ENCODE data around the gene LCN15.

GRCh38 chr9:136751244-136751643 is 13.1 kb downstream of the LCN15 start:
- TF ChIP-seq POLR2A (IDR thresholded peaks at IDR 0.05; ENCODE audit: low read depth, low read length) = no peak
- TF ChIP-seq CTCF (conservative IDR thresholded peaks at IDR 0.05; ENCODE audit: low read depth, low read length) = no peak
- no peak for TF ChIP-seq BHLHE40 (IDR thresholded peaks at IDR 0.05; ENCODE audit: low read depth, low read length)
- no peak for TF ChIP-seq RAD21 (IDR thresholded peaks at IDR 0.05; ENCODE audit: low read length)
- no peak for TF ChIP-seq USF2 (IDR thresholded peaks at IDR 0.05; ENCODE audit: low read depth, low read length)
- TF ChIP-seq CEBPB (IDR thresholded peaks at IDR 0.05; ENCODE audit: low read depth, low read length) = no peak
- no peak for TF ChIP-seq MAZ (IDR thresholded peaks at IDR 0.05; ENCODE audit: borderline replicate concordance, low read depth, low read length)
- TF ChIP-seq RCOR1 (IDR thresholded peaks at IDR 0.05; ENCODE audit: insufficient replicate concordance, low read length) = no peak
- TF ChIP-seq NFE2L2 (IDR thresholded peaks at IDR 0.05; ENCODE audit: low read depth, low read length) = no peak
- no peak for TF ChIP-seq FOS (IDR thresholded peaks at IDR 0.05; ENCODE audit: low read depth, low read length)
- TF ChIP-seq SMC3 (IDR thresholded peaks at IDR 0.05; ENCODE audit: low read depth, low read length) = no peak
- TF ChIP-seq MAFK (IDR thresholded peaks at IDR 0.05; ENCODE audit: low read depth, low read length) = no peak

All from IMR-90 (cell line).